Gastroesophageal sphincter (tissue), 3 donors: ENCODE results near the gene PNPT1.
A peak's percentile ranks its signal among the peaks of the same experiment; 100 is the strongest.

Experiments used
- EP300 ChIP-seq: sonication (generic); formaldehyde crosslinking; IDR thresholded peaks from one replicate; pipeline ENCODE4 v1.6.1; 2017; ENCODE audit warnings: antibody characterized with exemption, mild to moderate bottlenecking
- POLR2A ChIP-seq, 2 donors: fragments of 450-650 bp; IDR thresholded peaks; one replicate each; pipeline ENCODE4 v1.6.1; 2017; ENCODE audit warnings: antibody characterized with exemption in 2 of 2, mild to moderate bottlenecking in 2 of 2, moderate library complexity in 1 of 2
- POLR2AphosphoS5 ChIP-seq: sonication (generic); formaldehyde crosslinking; IDR thresholded peaks from one replicate; pipeline ENCODE4 v1.6.1; 2017; ENCODE audit warnings: antibody characterized with exemption
- TF ChIP-seq, protein P1 (sequence below), 4 experiments: fragments of 200-600 bp in 2 of 4; fragments of 450-650 bp in 2 of 4; sonication (generic) in 1 of 4; IDR thresholded peaks; one replicate each; pipeline ENCODE4 v1.5.1; 2017 to 2019; ENCODE audit warnings: antibody characterized with exemption in 4 of 4, mild to moderate bottlenecking in 2 of 4, moderate library complexity in 2 of 4

- TF ChIP-seq POLR2A (IDR thresholded peaks at IDR 0.05) (peak in 1 of 2 donors; percentile 8), POLR2AphosphoS5 (peak; percentile 11), EP300 (no peak)
- TF ChIP-seq, protein P1, sequence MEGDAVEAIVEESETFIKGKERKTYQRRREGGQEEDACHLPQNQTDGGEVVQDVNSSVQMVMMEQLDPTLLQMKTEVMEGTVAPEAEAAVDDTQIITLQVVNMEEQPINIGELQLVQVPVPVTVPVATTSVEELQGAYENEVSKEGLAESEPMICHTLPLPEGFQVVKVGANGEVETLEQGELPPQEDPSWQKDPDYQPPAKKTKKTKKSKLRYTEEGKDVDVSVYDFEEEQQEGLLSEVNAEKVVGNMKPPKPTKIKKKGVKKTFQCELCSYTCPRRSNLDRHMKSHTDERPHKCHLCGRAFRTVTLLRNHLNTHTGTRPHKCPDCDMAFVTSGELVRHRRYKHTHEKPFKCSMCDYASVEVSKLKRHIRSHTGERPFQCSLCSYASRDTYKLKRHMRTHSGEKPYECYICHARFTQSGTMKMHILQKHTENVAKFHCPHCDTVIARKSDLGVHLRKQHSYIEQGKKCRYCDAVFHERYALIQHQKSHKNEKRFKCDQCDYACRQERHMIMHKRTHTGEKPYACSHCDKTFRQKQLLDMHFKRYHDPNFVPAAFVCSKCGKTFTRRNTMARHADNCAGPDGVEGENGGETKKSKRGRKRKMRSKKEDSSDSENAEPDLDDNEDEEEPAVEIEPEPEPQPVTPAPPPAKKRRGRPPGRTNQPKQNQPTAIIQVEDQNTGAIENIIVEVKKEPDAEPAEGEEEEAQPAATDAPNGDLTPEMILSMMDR (IDR thresholded peaks at IDR 0.05) = no peak
Measured at GRCh38 chr2:55618275-55619055, 75.2 kb downstream of the PNPT1 start.
